WI38 (cell line): ENCODE measurements around the gene PARP2.
"Not testable (repeated sequence)": the region's sequence is repeated elsewhere in the genome, so short reads cannot be mapped to it uniquely, and the experiment has no call there.

ENCODE experiments used
- H3K4me3 ChIP-seq: 2 replicates; pipeline ENCODE4 v1.5.1; 2011; ENCODE audit warnings: low read depth, mild to moderate bottlenecking, control low read depth, low read length
- CTCF ChIP-seq: IDR thresholded peaks from 2 replicates; pipeline ENCODE4 v1.5.1; 2012; ENCODE audit warnings: low read depth, mild to moderate bottlenecking, control low read depth, low read length

PARP2 gene

DNA sequence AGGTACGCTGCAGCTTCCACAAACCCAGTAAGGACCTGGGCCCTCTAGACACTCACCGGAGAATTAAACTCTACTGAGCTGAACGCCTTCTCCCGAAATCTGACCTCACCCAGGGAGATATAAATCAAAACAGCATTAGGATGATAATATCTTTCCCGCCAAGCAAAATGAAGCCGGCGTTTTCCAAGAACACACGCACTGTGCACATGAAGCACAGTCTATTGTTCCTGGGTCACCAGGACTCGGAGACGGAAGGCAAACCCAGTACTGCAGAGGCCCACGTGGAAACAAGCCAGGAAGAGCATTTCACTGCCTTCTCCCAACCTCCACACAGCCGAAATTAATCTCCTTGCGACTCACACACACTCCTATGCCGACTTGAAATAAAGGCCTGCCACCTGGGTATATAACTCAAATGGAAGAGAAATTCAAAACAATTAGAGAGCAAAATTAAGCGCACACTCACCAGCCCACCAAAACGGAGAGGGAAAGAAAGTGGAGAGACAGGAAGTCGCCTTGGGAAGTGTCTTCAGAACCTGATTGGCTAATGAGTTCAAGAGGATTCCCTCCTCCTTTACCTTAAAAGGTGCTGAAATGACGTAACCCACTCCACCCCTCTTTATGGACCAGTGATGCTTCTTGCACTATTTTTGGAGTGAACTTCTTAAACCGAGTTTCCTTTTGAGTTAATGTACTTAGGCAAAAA, 10.5 kb upstream of the PARP2 start, which contains the start of gene CCNB1IP1:
Gene CCNB1IP1, minus strand, starts transcription at position 492 of the 706 bp plus-strand sequence. CDS start 16,756 bp downstream, outside the sequence.
- no peak for TF ChIP-seq CTCF
- peak within 1 kb of the TSS; percentile 92 for H3K4me3 ChIP-seq

DNA sequence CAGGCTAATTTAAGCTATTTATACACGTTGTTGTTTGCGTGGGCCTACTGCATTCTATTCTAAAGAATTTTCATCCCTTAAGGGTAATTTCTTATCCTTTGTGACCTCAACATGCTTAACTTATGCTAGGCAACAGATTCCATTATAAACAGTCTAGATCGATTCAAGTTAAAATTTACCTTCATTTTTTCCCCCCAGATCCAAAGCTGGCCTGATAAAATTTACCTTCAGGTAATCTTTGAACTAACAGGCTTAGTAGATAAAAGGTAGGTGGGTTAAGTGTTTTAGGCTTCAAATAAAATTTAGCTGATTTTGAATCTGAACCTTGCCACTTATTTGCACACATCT, 10.0 kb upstream of the PARP2 start:
- peak overlapping the region; percentile 92 for H3K4me3 ChIP-seq

GRCh38 chr14:20334017-20334416, 9.4 kb upstream of the PARP2 start:
- H3K4me3 ChIP-seq: no peak overlapping the region
- TF ChIP-seq CTCF: no peak

More for the DNA sequence above, 10.0 kb upstream of the PARP2 start:
- TF ChIP-seq CTCF: no peak

GRCh38 chr14:20341032-20341431, 2.4 kb upstream of the PARP2 start:
- H3K4me3 ChIP-seq: not testable (repeated sequence)

- H3K4me3 ChIP-seq: peak overlapping the region; percentile 82
- TF ChIP-seq CTCF: no peak
These were observed 1.8 kb upstream of the PARP2 start for GRCh38 chr14:20341646-20342045.

DNA sequence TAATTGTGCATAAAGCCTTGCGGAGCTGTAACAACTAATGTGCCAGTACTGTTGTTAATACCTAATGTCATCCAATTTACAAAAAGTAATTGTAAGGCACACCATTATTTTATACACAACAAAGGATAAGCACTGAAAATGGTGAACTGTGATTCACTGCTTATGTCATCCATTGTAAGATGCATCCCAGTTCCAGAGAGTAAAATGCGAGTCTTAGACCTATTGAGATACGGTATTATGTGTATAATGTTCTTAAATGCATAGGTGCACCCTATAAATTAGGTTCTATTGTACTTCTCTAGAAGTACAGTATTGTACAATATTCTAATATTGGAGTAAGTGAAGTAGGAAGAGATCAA, 406 bp downstream of the PARP2 start:
- peak overlapping the region; percentile 94 for H3K4me3 ChIP-seq
- TF ChIP-seq CTCF: no peak

- TF ChIP-seq CTCF: no peak
- no peak overlapping the region for H3K4me3 ChIP-seq
These were observed 1.9 kb downstream of the PARP2 start for GRCh38 chr14:20345366-20345765.

- H3K4me3 ChIP-seq: no peak overlapping the region
- no peak for TF ChIP-seq CTCF
These were observed 3.3 kb downstream of the PARP2 start for GRCh38 chr14:20346713-20347112.
